Osteoblast (primary cell): ENCODE data around the gene MYO3B. TPM values are rescaled to one million over a fixed set of nuclear protein-coding genes. Genes with fewer than 3 reads are reported as not detected.

ENCODE experiments used
- DNase-seq: peaks from one replicate; pipeline ENCODE4 v3.0.0; 2011; ENCODE audit warnings: low spot score, mixed read lengths; ENCODE audit not compliant: insufficient read length; ENCODE audit errors: missing footprints
- H2AFZ ChIP-seq: 2 replicates; pipeline ENCODE4 v1.6.0; 2011; ENCODE audit warnings: mild to moderate bottlenecking, low read length
- H3K27ac ChIP-seq: 2 replicates; pipeline ENCODE4 v1.5.1; 2011; ENCODE audit warnings: mild to moderate bottlenecking, low read depth, low read length, moderate library complexity
- H3K27me3 ChIP-seq: 2 replicates; pipeline ENCODE4 v1.6.0; 2012; ENCODE audit warnings: mild to moderate bottlenecking, control low read depth, inconsistent platforms, low read length, moderate library complexity; ENCODE audit not compliant: insufficient read depth
- H3K36me3 ChIP-seq: 2 replicates; pipeline ENCODE4 v1.5.1; 2011; ENCODE audit warnings: mild to moderate bottlenecking, low read length, control low read depth, moderate library complexity; ENCODE audit not compliant: insufficient read depth
- H3K4me1 ChIP-seq: 2 replicates; pipeline ENCODE4 v1.5.1; 2011; ENCODE audit warnings: mild to moderate bottlenecking, low read length, control low read depth, moderate library complexity; ENCODE audit not compliant: insufficient read depth
- H3K4me2 ChIP-seq: 2 replicates; pipeline ENCODE4 v1.6.0; 2011; ENCODE audit warnings: mild to moderate bottlenecking, low read length; ENCODE audit not compliant: insufficient read depth
- H3K4me3 ChIP-seq: fragments of 200-600 bp; sonication (generic); 3 replicates; pipeline ENCODE4 v1.5.1; 2012; ENCODE audit warnings: mild to moderate bottlenecking, low read length, inconsistent platforms; ENCODE audit not compliant: insufficient read depth
- H3K79me2 ChIP-seq: 2 replicates; pipeline ENCODE4 v1.6.0; 2012; ENCODE audit warnings: mild to moderate bottlenecking, low read length, control low read depth, inconsistent platforms; ENCODE audit not compliant: insufficient read depth
- H3K9me3 ChIP-seq: 2 replicates; pipeline ENCODE4 v1.5.1; 2011; ENCODE audit warnings: low read depth, low read length, control low read depth
- H4K20me1 ChIP-seq: 2 replicates; pipeline ENCODE4 v1.6.0; 2012; ENCODE audit warnings: mild to moderate bottlenecking, low read length, control low read depth; ENCODE audit not compliant: insufficient read depth
- total RNA-seq: library from RNA; depleted of rRNA; stranded (reverse); fragments of >200 nt; gene quantifications from 2 replicates; pipeline ENCODE4 v1.2.3, GENCODE V29; 2012
- TF ChIP-seq, protein P1 (sequence below): IDR thresholded peaks from 2 replicates; pipeline ENCODE4 v1.5.1; 2011; ENCODE audit warnings: mild to moderate bottlenecking, low read depth, low read length, moderate library complexity; ENCODE audit errors: extremely low read depth

Gene MYO3B
- total RNA-seq, 1 donor = 0.36 TPM

- Histone ChIP-seq H3K79me2 (no peaks in the 10 kb centered on the region), H3K9me3 (no peaks in the 10 kb centered on the region)
- DNase-seq = no peak
These were observed 219.0 kb downstream of the MYO3B start for GRCh38 chr2:170396799-170397459.

DNA sequence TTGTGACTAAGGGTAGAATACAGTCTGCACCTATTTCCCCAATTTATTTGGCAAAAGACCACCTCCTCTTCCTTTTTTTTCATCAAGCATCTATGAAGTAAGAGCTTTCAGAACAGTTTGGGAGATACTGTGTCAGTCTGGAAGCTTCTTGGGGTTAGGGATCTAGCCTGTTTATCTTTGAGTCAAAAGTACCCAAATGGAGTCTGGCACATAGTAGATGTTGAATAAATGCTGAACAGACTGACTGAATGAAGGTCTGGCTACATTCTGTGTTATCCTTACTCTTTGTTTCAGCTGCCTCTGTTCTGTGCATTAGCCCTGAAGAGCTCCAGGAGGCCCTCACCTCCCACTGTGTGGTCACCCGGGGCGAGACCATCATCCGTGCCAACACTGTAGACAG lies 223.2 kb downstream of the MYO3B start:
- Histone ChIP-seq H3K9me3 (no peaks in the 10 kb centered on the region), H4K20me1 (no peaks in the 10 kb centered on the region), H3K36me3 (no peaks in the 10 kb centered on the region), H3K79me2 (no peaks in the 10 kb centered on the region), H3K27ac (no peak overlapping the region), H3K4me2 (no peak overlapping the region), H2AFZ (no peak overlapping the region), H3K4me3 (no peak overlapping the region), H3K27me3 (no peaks in the 10 kb centered on the region), H3K4me1 (no peaks in the 10 kb centered on the region)
- no peak for DNase-seq
- TF ChIP-seq, protein P1, sequence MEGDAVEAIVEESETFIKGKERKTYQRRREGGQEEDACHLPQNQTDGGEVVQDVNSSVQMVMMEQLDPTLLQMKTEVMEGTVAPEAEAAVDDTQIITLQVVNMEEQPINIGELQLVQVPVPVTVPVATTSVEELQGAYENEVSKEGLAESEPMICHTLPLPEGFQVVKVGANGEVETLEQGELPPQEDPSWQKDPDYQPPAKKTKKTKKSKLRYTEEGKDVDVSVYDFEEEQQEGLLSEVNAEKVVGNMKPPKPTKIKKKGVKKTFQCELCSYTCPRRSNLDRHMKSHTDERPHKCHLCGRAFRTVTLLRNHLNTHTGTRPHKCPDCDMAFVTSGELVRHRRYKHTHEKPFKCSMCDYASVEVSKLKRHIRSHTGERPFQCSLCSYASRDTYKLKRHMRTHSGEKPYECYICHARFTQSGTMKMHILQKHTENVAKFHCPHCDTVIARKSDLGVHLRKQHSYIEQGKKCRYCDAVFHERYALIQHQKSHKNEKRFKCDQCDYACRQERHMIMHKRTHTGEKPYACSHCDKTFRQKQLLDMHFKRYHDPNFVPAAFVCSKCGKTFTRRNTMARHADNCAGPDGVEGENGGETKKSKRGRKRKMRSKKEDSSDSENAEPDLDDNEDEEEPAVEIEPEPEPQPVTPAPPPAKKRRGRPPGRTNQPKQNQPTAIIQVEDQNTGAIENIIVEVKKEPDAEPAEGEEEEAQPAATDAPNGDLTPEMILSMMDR = no peak

More at GRCh38 chr2:170396799-170397459, 219.0 kb downstream of the MYO3B start:
- no peaks in the 10 kb centered on the region for H3K27me3 ChIP-seq
- H3K4me1 ChIP-seq = no peaks in the 10 kb centered on the region
- H3K4me3 ChIP-seq = no peak overlapping the region
- H3K27ac ChIP-seq = no peak overlapping the region
- TF ChIP-seq, protein P1 = peak; percentile 38
- no peaks in the 10 kb centered on the region for H3K36me3 ChIP-seq
- no peak overlapping the region for H3K4me2 ChIP-seq
- no peak overlapping the region for H2AFZ ChIP-seq
- H4K20me1 ChIP-seq = no peaks in the 10 kb centered on the region

DNA sequence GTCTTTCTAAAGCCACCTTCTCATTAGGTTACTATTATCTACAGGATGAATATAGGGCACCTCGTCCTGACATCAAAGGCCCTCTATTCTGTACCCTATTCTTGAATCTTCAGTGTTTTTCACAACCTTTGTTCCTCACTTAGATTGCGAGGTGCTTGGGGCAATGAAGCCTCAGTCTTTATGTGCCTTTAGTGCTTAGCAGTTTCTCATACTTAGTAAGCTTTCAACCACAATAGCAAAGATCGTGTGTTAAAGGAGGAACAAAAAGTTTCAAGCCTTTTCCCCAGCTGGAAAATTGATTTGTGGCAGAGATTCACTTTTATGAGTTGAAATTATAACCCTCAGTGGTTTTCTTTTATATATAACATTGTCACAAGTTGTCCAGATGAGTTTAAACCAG lies 226.9 kb downstream of the MYO3B start:
- TF ChIP-seq, protein P1 = no peak
- H4K20me1 ChIP-seq = no peaks in the 10 kb centered on the region
- H3K4me3 ChIP-seq = no peak overlapping the region
- H3K27ac ChIP-seq = no peak overlapping the region
- H3K4me1 ChIP-seq = no peaks in the 10 kb centered on the region
- no peak for DNase-seq
- H2AFZ ChIP-seq = no peak overlapping the region
- no peaks in the 10 kb centered on the region for H3K79me2 ChIP-seq
- H3K4me2 ChIP-seq = no peak overlapping the region
- H3K36me3 ChIP-seq = no peaks in the 10 kb centered on the region
- H3K9me3 ChIP-seq = no peaks in the 10 kb centered on the region
- H3K27me3 ChIP-seq = peaks cover 11% of the 10 kb centered on the region

- no peak overlapping the region for H3K4me3 ChIP-seq
- H3K9me3 ChIP-seq = no peaks in the 10 kb centered on the region
- H3K4me2 ChIP-seq = no peak overlapping the region
- H4K20me1 ChIP-seq = no peaks in the 10 kb centered on the region
- peaks cover 12% of the 10 kb centered on the region for H3K27me3 ChIP-seq
- DNase-seq = no peak
- no peaks in the 10 kb centered on the region for H3K4me1 ChIP-seq
- H3K27ac ChIP-seq = no peak overlapping the region
- TF ChIP-seq, protein P1 = no peak
- H3K36me3 ChIP-seq = no peaks in the 10 kb centered on the region
- no peaks in the 10 kb centered on the region for H3K79me2 ChIP-seq
- no peak overlapping the region for H2AFZ ChIP-seq
These were observed 227.4 kb downstream of the MYO3B start for GRCh38 chr2:170405326-170405725.
